ENCODE data around the gene SDF2L1. TPM values are rescaled to one million over a fixed set of nuclear protein-coding genes. Genes with fewer than 3 reads are reported as not detected.
"Not testable (repeated sequence)": the region's sequence is repeated elsewhere in the genome, so short reads cannot be mapped to it uniquely, and the experiment has no call there.

Gene SDF2L1
- total RNA-seq, 2 donors from 2014 or later, result 15.3 to 48.5 TPM

- Mint-ChIP-seq H3K4me3 (no peak overlapping the region), H3K4me1 (peaks cover 6% of the 10 kb centered on the region), H3K9me3 (no peaks in the 10 kb centered on the region), H3K27me3 (no peaks in the 10 kb centered on the region), H3K27ac (no peak overlapping the region), H3K36me3 (ENCODE audit: low read depth) (peaks cover 78% of the 10 kb centered on the region)
- no peak for ATAC-seq (replicated peaks)
Measured at GRCh38 chr22:21691816-21692215, 49.7 kb downstream of the SDF2L1 start.

GRCh38 chr22:21692856-21693255, 50.8 kb downstream of the SDF2L1 start:
- H3K36me3 Mint-ChIP-seq (ENCODE audit: low read depth), result peaks cover 84% of the 10 kb centered on the region
- H3K9me3 Mint-ChIP-seq; H3K27me3 Mint-ChIP-seq; H3K27ac Mint-ChIP-seq; H3K4me3 Mint-ChIP-seq; ATAC-seq (replicated peaks); H3K4me1 Mint-ChIP-seq: not testable (repeated sequence)

GRCh38 chr22:21693333-21693998, 51.4 kb downstream of the SDF2L1 start:
- Mint-ChIP-seq H3K27me3 (no peaks in the 10 kb centered on the region), H3K9me3 (no peaks in the 10 kb centered on the region), H3K4me3 (no peak overlapping the region), H3K27ac (no peak overlapping the region), H3K4me1 (peaks cover 6% of the 10 kb centered on the region), H3K36me3 (ENCODE audit: low read depth) (peaks cover 88% of the 10 kb centered on the region)
- ATAC-seq (replicated peaks), result no peak

Other genes with a start within 250 kb of the SDF2L1 start
- 1 to 10 TPM; 4.8 to 6.2 TPM for gene HIC2, start 224.9 kb upstream of the SDF2L1 start, total RNA-seq
- gene TMEM191C, start 174.9 kb upstream of the SDF2L1 start, total RNA-seq, result 1 to 10 TPM in 1 of 2 donors, under 1 TPM in 1; 0.82 to 5.2 TPM
- under 1 TPM; 0.06 to 0.19 TPM for gene RIMBP3C, start 90.8 kb upstream of the SDF2L1 start, total RNA-seq
- gene UBE2L3, start 74.6 kb upstream of the SDF2L1 start, total RNA-seq, result 10 to 100 TPM; 36.6 to 78.9 TPM
- 10 to 100 TPM; 28.9 to 56.6 TPM for gene YDJC, start 12.3 kb upstream of the SDF2L1 start, total RNA-seq
- gene CCDC116, start 9.5 kb upstream of the SDF2L1 start, total RNA-seq, result under 1 TPM; 0.29 to 0.37 TPM
- 10 to 100 TPM; 37.0 to 50.0 TPM for gene PPIL2, start 23.7 kb downstream of the SDF2L1 start, total RNA-seq
- gene YPEL1, start 93.5 kb downstream of the SDF2L1 start, total RNA-seq, result 1 to 10 TPM in 1 of 2 donors, under 1 TPM in 1; 0.91 to 4.6 TPM
- gene MAPK1, start 225.3 kb downstream of the SDF2L1 start, total RNA-seq, result 10 to 100 TPM; 48.6 to 70.7 TPM

Measured in activated T-helper 17 cell treated with anti-CD3 and anti-CD28 coated beads, Interleukin-2, amount 50 U/mL, for 72 hours (primary cell).